NCI-H128 (cell line): ENCODE results near the gene SERINC3.
"Not testable (repeated sequence)": the region's sequence is repeated elsewhere in the genome, so short reads cannot be mapped to it uniquely, and the experiment has no call there.

ENCODE experiments used
- DNase-seq: peaks from one replicate; lab custom pipeline; 2025; ENCODE audit not compliant: unreplicated experiment; lab: John Stamatoyannopoulos, UW

The SERINC3 gene

GRCh38 chr20:44494681-44495080, 27.2 kb downstream of the SERINC3 start:
- DNase-seq = no peak

GRCh38 chr20:44494266-44494665, 27.6 kb downstream of the SERINC3 start:
- DNase-seq = no peak

DNA sequence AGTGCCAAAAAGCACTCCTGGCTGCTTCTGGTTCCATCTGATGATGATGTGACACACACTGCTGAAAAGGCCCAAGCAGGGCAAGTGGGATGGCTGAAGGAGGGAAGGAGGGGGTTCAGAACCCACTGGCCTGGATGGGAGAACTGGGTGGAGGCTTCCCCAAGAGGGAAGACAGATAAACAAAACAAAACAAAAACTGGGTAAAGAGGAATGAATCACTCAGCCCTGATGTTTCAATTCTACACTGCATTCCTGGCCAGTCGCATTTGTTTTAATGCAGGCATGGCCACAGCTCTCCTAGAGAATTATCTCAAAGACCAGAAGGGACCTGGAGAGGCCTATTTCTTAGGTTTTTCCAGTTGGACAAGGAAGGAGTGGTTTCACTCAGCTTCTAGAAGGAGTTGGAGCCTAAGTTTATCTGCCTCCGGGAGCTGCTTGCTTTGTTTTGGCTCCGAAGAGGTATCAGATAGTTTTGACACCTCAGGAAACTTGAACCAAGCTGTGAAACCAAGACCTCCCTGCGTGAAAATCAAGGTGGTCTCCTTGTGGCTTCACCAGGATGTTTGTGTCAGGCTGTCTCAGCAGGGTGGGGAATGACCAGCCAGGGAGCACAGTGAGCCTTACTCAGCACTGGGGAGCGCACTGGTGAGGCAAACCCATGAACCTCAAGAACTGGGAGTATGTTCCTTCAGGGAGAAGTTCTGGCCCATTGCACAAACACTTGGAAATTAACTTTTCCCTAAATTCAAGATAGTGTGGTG, 30.1 kb downstream of the SERINC3 start:
- no peak for DNase-seq

DNA sequence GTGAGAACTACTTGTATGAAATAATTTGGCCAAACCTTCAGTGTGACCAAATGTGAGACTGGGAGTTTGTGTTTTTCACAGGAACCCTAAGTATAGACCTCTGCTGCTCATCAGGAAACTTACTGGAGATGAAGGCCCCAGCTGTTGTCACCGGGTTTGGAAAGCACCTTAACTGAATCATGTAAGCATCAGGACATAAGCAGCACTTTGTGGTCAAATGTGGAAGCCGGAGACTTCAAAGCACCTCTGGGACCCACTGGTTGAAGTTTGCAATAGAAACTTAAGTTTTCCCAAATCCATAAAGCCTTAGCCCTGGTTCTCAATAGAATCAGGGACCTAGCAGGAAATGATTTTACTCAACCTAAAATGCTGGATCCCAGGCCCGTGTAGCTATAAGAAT, 31.9 kb downstream of the SERINC3 start:
- no peak for DNase-seq

GRCh38 chr20:44489223-44489622, 32.6 kb downstream of the SERINC3 start:
- DNase-seq = no peak

DNA sequence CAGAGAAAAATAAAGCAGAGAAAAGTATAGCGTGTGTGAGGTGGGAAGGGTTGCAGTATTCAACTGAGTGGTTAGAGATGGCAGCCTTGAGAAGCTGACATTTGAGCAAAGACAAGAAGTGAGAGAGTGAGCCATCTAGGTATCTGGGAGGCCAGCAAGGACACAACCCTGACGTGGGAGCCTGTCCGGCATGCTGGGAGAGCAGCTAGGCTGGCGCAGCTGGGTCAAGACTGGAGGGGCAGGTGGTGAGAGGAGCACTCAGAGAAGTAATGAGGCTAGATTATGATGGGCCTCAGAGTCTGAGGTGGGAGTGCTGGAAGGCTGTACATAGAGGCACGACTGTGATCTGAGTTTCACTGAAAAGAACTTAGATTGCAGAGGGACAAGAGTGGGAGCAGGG, 33.3 kb downstream of the SERINC3 start:
- no peak for DNase-seq

DNA sequence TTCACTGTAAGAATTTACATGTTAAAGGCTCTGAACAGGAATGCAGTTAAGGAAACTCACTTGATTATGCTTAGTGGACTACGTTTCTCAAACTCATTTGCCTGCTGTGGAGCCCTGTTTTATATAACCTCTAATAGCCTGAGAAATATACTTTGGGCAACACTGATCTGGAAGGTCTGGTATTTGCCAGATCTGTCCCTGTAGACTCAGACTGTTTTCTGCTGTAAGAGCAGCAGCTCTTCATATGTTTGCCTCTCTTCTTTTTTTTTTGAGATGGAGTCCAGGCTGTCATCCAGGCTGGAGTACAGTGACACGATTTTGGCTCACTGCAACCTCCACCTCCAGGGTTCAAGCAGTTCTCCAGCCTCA, 36.1 kb downstream of the SERINC3 start:
- DNase-seq = no peak

DNA sequence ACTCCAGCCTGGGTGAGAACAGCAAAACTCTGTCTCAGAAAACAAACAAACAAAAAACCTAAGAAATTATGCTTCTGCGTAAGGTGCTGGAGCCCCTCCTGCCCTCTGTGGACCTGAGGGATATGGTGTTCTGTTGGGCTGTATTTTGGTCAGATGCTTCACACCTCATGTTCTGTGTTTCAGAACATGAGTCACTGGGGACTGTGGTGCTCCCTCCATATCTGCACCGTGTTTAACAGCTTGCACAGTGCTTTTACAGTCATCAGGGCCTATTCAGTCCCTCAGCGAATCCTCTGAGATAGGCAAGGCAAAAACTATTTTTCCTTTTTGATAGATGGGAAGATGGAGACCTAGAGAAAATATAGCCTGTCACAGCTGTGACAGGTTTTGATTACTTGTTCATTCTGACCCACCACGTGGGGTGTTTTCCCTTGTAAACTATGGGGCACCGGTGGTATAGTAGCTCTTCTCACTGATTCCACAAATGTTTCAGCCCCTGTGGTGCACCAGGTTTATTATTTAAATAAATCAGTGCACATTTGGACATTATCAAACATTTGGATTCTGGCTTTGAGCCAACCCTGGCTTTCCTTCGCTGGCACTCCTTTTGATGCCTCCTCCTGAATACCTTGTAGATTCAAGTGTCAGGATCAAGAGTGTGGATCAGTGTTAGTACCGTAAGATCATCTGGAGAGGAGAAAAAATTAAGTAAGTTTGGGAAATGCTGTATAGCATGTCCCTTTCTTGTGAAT, 36.6 kb downstream of the SERINC3 start:
- no peak for DNase-seq

DNA sequence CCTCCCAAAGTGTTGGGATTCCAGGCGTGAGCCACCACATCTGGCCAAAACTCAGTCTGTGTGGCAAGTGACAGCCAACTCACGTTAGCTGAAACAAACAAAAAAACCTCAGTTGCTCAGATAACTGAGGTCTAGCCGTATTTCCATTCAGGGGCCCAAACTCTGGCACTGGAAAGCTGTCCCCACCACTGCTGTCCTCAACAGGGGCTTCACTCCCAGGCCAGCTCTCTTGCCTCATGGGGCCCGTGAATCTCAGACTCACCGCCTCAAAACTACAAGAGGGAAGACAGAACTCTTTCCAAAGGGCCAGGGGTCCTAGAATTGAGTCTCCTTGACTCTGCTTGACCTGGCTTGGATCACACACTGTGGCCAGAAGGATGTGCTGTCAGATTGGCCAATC, 38.8 kb downstream of the SERINC3 start:
- DNase-seq = no peak

GRCh38 chr20:44481719-44482416, 40.0 kb downstream of the SERINC3 start:
- DNase-seq = no peak

DNA sequence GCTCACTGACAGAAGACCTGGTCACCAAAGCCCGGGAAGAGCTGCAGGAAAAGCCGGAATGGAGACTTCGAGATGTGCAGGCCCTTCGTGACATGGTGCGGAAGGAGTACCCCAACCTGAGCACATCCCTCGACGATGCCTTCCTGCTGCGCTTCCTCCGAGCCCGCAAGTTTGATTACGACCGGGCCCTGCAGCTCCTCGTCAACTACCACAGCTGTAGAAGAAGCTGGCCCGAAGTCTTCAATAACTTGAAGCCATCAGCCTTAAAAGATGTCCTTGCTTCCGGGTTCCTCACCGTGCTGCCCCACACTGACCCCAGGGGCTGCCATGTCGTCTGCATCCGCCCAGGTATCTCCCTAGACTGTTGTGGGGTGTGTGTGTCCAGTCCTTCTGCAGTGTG, 41.8 kb downstream of the SERINC3 start:
- DNase-seq = no peak

DNA sequence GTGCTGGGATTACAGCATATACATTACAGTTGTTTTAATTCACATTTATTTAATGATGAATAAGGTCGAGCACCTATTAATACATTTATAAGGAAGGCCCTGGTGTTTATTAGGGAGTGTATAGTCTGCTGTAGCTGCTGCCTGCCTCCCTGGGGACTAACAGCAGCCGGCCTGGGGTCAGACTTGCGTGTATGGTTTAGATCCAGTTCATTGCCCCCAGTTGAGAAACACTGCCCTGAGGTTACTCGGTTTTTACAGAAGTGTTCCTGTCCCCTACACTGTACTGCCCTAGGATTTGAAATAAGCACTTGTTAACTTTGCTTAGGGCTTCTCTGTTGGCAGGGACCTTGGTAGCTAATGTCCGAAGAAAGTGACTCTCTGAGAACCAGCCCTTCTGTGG, 42.2 kb downstream of the SERINC3 start:
- no peak for DNase-seq

- DNase-seq = no peak
Measured at GRCh38 chr20:44478206-44478605, 43.7 kb downstream of the SERINC3 start.

- DNase-seq = no peak
Measured at GRCh38 chr20:44477151-44477550, 44.7 kb downstream of the SERINC3 start.

DNA sequence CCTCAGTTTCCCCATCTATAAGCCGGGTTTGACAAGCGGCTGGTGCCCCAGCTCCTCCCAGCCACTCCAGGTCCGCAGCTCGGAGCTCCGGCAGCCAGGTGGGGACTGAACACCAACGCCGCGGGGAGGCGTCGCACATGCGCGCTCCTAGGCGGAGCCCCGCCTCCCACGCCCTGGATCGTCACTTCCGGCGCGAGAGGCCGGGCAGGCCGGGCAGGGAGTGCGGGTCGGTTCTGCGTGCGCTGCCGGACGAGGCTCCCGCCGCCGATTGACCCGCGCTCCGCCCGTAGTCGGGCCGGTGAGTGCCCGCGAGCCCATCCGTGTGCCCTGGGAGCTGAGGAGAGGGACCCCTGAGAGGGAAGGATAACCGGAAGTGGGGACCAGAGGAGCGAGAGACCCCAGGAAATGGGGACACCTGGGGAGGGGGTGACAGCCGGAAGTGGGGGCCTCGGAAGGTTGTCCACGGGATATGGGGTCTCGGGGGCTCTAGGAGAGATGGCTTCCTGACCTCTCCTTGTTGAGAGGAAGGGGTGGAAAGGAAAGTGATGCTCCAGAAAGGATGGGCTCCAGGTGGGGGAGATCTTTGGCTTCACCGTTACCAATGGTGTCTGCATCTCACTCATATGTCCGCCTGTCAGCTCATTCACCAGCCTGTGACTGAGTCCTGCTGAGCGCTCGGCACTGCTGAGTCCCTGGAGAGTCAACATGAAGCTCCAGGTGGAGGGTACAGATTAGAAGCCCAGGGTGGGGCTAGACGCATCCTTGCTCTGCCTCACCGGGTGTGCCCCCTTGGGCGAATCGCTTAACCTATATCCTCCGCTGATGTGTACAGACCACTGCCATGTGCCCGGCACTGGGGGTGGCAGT, 45.9 kb downstream of the SERINC3 start, which contains the start of gene TTPAL:
TSS of gene TTPAL (plus strand) at position 181 of the 867 bp plus-strand sequence. CDS start 4,126 bp downstream, outside the sequence.
- peak; percentile 83 for DNase-seq

DNA sequence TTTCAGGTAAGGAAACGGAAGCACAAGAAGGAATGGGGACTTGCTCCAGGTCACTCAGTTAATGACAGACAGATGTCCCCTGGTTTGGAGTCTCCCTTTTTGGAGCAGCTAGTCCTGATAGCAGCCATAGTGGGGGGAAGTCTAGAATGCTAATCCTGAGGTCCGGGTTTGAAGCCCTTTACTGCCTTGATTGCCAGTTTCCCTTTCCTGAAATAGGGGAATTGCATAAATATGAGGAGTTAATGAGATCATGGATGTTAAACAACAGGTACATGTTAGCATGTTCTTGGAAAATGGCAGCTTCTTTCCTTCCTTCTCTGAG, 46.5 kb downstream of the SERINC3 start:
- DNase-seq = no peak

- DNase-seq = not testable (repeated sequence)
Measured at GRCh38 chr20:44472283-44472682, 49.6 kb downstream of the SERINC3 start.

DNA sequence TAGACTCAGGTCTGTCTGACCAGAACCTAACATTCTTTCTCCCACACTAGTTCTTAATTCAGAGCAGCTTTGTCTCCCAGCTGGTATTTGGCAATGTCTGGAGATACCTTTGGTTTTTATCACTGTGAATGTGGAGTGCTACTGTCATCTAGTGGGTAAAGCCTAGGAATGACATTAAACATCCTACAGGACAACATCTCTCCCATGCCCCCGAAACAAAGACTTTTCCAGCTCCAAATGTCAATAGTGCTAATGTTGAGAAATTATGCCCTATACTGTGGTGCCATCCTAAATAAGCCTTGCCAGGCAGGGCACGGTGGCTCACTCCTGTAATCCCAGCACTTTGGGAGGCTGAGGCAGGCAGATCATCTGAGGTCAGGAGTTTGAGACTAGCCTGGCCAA, 50.4 kb downstream of the SERINC3 start:
- DNase-seq = no peak

GRCh38 chr20:44470327-44470726, 51.5 kb downstream of the SERINC3 start:
- no peak for DNase-seq

- DNase-seq = no peak
Measured at GRCh38 chr20:44468044-44468782, 53.7 kb downstream of the SERINC3 start.
